Ishikawa (cell line): ENCODE measurements around the gene LRRFIP2.

ENCODE experiments used
- CEBPB ChIP-seq: IDR thresholded peaks from 2 replicates; pipeline ENCODE4 v1.6.1; 2012
- CREB1 ChIP-seq: IDR thresholded peaks from 2 replicates; pipeline ENCODE4 v1.6.1; 2012; ENCODE audit warnings: low read depth
- EGR1 ChIP-seq: IDR thresholded peaks from 2 replicates; pipeline ENCODE4 v1.6.1; 2012
- EP300 ChIP-seq: IDR thresholded peaks from 2 replicates; pipeline ENCODE4 v1.6.1; 2012; ENCODE audit warnings: borderline replicate concordance
- FOXM1 ChIP-seq: IDR thresholded peaks from 2 replicates; pipeline ENCODE4 v1.6.1; 2012; ENCODE audit warnings: low read depth, borderline replicate concordance
- NFIC ChIP-seq: IDR thresholded peaks from 2 replicates; pipeline ENCODE4 v1.6.1; 2012
- RAD21 ChIP-seq: IDR thresholded peaks from 2 replicates; pipeline ENCODE4 v1.6.1; 2012; ENCODE audit warnings: low read depth
- TAF1 ChIP-seq: IDR thresholded peaks from 2 replicates; pipeline ENCODE4 v1.6.1; 2012; ENCODE audit warnings: low read depth, mild to moderate bottlenecking
- TCF12 ChIP-seq: IDR thresholded peaks from 2 replicates; pipeline ENCODE4 v1.6.1; 2012; ENCODE audit warnings: low read depth
- TEAD4 ChIP-seq: IDR thresholded peaks from 2 replicates; pipeline ENCODE4 v1.6.1; 2012
- YY1 ChIP-seq: IDR thresholded peaks from 2 replicates; pipeline ENCODE4 v1.6.1; 2012; ENCODE audit warnings: low read depth
- ZBTB7A ChIP-seq: IDR thresholded peaks from 2 replicates; pipeline ENCODE4 v1.6.1; 2012; ENCODE audit warnings: low read depth
- TF ChIP-seq, protein P1 (sequence below): IDR thresholded peaks from 2 replicates; pipeline ENCODE4 v1.6.1; 2012
- TF ChIP-seq, protein P2 (sequence below): IDR thresholded peaks from 2 replicates; pipeline ENCODE4 v1.6.1; 2012
- TF ChIP-seq, protein P3 (sequence below): IDR thresholded peaks from 2 replicates; pipeline ENCODE4 v1.6.1; 2012; ENCODE audit warnings: low read depth, mild to moderate bottlenecking

Gene LRRFIP2

DNA sequence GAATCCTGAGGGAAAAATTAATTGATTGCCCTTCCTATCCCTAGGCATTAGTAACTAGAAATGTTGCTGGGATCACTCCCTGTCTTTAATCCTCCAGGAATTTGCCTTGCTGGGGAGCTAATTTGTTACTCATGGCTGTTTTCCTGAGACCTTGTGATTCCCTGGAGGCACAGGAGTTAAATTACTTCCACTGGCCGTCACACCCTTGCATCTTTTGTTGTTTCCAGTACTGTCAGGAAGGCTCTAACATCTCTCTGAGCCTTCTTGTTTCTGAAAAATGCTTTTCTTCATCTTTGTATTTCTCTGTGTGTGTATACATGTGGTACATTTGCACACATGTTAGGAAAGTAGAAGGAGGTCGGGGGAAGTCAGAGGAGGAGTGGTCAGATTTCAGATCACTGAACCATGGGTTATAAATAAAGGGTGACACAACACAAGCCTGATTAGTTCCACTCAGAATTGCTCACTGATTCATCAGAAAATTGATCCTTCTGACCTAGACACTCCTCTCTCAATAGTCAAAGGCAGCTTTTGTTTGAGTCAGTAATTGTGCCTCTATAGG is 23.5 kb upstream of the LRRFIP2 start:
- TF ChIP-seq FOXM1 = 0 out of 2 replicates have a peak, but pooled peaks have one; percentile 29
- TF ChIP-seq, protein P1, sequence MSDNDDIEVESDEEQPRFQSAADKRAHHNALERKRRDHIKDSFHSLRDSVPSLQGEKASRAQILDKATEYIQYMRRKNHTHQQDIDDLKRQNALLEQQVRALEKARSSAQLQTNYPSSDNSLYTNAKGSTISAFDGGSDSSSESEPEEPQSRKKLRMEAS = no peak
- TF ChIP-seq CREB1 = no peak
- no peak for TF ChIP-seq EP300
- TF ChIP-seq TEAD4 = peak; percentile 33; the same call in 1 of the 2 replicates
- no peak for TF ChIP-seq YY1

DNA sequence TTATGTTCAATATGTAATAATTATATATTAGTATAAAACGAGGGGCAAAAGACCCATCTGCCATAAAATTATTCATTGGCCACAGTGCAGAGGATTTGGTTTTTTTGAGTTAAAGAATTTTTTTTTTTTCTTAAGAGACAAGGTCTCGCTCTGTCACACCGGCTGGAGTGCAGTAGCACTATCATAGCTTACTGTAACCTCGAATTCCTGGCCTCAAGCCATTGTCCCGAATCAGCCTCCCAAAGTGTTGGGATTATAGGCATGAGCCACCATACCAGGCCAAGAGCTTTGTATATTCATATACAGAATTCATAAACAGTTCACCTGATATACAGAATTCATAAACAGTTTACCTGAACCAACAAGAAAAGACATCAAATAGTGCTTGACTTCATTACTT is 20.2 kb upstream of the LRRFIP2 start:
- TF ChIP-seq, protein P1 = no peak
- TF ChIP-seq YY1 (no peak), EGR1 (no peak), TAF1 (no peak), FOXM1 (no peak), EP300 (no peak), TEAD4 (no peak), ZBTB7A (no peak), TCF12 (no peak), CEBPB (no peak), RAD21 (no peak)
- TF ChIP-seq, protein P2, sequence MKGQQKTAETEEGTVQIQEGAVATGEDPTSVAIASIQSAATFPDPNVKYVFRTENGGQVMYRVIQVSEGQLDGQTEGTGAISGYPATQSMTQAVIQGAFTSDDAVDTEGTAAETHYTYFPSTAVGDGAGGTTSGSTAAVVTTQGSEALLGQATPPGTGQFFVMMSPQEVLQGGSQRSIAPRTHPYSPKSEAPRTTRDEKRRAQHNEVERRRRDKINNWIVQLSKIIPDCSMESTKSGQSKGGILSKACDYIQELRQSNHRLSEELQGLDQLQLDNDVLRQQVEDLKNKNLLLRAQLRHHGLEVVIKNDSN = no peak
- TF ChIP-seq, protein P3, sequence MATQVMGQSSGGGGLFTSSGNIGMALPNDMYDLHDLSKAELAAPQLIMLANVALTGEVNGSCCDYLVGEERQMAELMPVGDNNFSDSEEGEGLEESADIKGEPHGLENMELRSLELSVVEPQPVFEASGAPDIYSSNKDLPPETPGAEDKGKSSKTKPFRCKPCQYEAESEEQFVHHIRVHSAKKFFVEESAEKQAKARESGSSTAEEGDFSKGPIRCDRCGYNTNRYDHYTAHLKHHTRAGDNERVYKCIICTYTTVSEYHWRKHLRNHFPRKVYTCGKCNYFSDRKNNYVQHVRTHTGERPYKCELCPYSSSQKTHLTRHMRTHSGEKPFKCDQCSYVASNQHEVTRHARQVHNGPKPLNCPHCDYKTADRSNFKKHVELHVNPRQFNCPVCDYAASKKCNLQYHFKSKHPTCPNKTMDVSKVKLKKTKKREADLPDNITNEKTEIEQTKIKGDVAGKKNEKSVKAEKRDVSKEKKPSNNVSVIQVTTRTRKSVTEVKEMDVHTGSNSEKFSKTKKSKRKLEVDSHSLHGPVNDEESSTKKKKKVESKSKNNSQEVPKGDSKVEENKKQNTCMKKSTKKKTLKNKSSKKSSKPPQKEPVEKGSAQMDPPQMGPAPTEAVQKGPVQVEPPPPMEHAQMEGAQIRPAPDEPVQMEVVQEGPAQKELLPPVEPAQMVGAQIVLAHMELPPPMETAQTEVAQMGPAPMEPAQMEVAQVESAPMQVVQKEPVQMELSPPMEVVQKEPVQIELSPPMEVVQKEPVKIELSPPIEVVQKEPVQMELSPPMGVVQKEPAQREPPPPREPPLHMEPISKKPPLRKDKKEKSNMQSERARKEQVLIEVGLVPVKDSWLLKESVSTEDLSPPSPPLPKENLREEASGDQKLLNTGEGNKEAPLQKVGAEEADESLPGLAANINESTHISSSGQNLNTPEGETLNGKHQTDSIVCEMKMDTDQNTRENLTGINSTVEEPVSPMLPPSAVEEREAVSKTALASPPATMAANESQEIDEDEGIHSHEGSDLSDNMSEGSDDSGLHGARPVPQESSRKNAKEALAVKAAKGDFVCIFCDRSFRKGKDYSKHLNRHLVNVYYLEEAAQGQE = no peak

DNA sequence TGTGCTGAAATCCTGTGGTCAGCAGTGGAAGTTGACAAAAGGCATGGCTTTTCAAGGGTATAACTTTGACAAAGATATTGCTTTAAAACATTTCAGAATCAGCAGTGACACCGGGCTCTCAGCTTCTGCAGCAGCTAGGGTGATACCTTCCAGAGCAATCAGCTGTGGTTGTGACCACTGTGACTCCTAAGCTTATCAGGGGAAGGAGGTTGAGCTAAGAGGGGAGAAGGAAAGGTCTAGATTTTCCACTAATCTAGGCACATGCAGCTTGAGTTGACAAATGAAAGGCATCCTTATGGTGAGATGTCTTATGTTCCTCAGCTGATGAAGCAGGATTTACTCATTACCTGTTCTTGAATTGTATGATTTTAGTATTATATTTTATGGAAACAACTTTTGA is 16.3 kb upstream of the LRRFIP2 start:
- TF ChIP-seq EGR1 = no peak
- TF ChIP-seq CREB1 = no peak
- TF ChIP-seq RAD21 = no peak
- TF ChIP-seq, protein P1 = no peak
- no peak for TF ChIP-seq TCF12
- TF ChIP-seq CEBPB = no peak
- TF ChIP-seq TAF1 = no peak

DNA sequence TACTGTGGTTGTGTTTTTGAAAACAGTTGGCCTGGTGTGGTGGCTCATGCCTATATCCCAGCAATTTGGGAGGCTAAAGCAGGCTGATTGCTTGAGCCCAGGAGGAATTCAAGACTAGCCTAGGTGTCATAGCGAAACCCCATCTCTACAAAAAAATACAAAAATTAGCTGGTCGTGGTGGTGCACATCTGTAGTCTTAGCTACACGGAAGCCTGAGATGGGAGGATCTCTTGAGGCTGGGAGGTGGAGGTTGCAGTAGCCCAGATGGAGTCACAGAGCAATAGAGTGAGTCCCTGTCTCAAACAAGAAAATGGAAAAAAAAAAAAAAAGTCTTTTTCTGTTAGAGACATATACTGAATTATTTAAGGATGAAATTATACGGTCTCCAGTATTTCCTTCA is 14.7 kb upstream of the LRRFIP2 start:
- no peak for TF ChIP-seq TEAD4
- TF ChIP-seq, protein P1 = no peak
- TF ChIP-seq TCF12 = no peak
- TF ChIP-seq EP300 = no peak
- TF ChIP-seq, protein P3 = no peak

DNA sequence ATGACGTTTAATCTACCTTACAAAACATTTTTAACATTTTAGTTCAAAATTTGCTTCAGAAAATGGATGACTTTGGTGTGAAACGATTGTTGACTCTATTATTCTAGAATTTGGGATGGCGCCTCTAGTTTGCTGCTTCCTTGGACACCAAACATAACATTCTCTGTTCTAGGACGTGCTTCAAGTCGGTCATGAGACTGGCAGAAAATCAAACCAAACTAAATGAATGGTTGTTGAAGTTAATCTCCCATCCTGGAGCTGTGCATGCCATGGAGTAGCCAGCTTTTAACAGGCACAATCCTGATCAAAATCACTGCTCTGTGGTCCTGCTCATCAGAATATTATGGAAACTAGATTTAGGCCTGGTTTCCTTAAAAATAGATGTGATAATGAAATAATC is 9.6 kb upstream of the LRRFIP2 start:
- TF ChIP-seq, protein P3 = no peak
- TF ChIP-seq CREB1 = no peak
- TF ChIP-seq EGR1 = no peak
- no peak for TF ChIP-seq CEBPB
- TF ChIP-seq, protein P1 = no peak
- no peak for TF ChIP-seq ZBTB7A
- TF ChIP-seq NFIC = no peak
- TF ChIP-seq, protein P2 = no peak
- TF ChIP-seq YY1 = no peak
- TF ChIP-seq TEAD4 = no peak
- no peak for TF ChIP-seq EP300
- no peak for TF ChIP-seq FOXM1
- no peak for TF ChIP-seq RAD21
- no peak for TF ChIP-seq TAF1
- TF ChIP-seq TCF12 = no peak
